ENCODE data around the gene ADNP2.

- TF ChIP-seq POLR2A (IDR thresholded peaks at IDR 0.05) (no peak), CTCF (IDR thresholded peaks at IDR 0.05) (no peak)
These were observed 34.4 kb upstream of the ADNP2 start for GRCh38 chr18:80074697-80075096.
